ENCODE data around the gene LDB3. TPM values are rescaled to one million over a fixed set of nuclear protein-coding genes. Genes with fewer than 3 reads are reported as not detected.
A peak's percentile ranks its signal among the peaks of the same experiment; 100 is the strongest.

LDB3 gene
- total and polyA plus RNA-seq, 5 donors from 2014 or later = not detected

DNA sequence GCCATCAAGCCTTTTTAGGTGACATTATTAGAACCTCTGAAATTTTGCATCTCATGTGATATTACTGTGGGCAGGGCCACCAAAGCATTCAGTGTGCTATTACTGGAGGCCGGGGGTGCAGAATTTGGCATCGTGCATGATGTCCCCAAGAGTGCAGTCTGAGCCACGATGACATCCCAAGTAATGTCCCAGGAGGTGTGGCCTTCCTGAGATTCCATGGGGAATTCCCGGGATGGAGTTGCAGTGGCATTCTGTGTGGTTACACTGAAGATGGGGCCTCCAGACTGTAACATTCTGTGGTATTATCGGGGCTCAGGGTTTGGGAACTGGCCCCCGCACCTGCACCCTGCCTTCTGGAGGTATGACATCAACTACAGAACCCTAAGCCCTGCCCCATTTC, 9.1 kb downstream of the LDB3 start:
- ATAC-seq (ENCODE audit: low read depth in 2 of 2) = no peak
- no peaks in the 10 kb centered on the region for H3K36me3 Mint-ChIP-seq

GRCh38 chr10:86678999-86679792, 10.9 kb downstream of the LDB3 start:
- no peak for ATAC-seq (ENCODE audit: low read depth in 2 of 2)
- H3K4me3 ChIP-seq (ENCODE audit: low read depth, low read length) = no peak overlapping the region
- Mint-ChIP-seq H3K36me3 (no peaks in the 10 kb centered on the region), H3K9me3 (no peaks in the 10 kb centered on the region), H3K4me3 (no peak overlapping the region), H3K27ac (no peak overlapping the region), H3K27me3 (peaks cover 4% of the 10 kb centered on the region), H3K4me1 (no peaks in the 10 kb centered on the region)
- no peak for DNase-seq
- no peak overlapping the region for H3K27ac ChIP-seq (ENCODE audit: insufficient read depth, low read length, poor library complexity, severe bottlenecking)
- no peaks in the 10 kb centered on the region for H3K9me3 ChIP-seq (ENCODE audit: control insufficient read depth in 2 of 2, low read length in 2 of 2)
- H3K36me3 ChIP-seq (ENCODE audit: control insufficient read depth, insufficient read depth, low read length) = no peaks in the 10 kb centered on the region
- no peaks in the 10 kb centered on the region for H3K4me1 ChIP-seq (ENCODE audit: control insufficient read depth, insufficient read depth, low read length, poor library complexity, severe bottlenecking)
- H3K27me3 ChIP-seq (ENCODE audit: control insufficient read depth, insufficient read depth, low read length) = no peaks in the 10 kb centered on the region

More for the DNA sequence above, 9.1 kb downstream of the LDB3 start:
- H3K4me3 ChIP-seq (ENCODE audit: low read depth, low read length) = no peak overlapping the region
- Mint-ChIP-seq H3K4me3 (no peak overlapping the region), H3K4me1 (no peaks in the 10 kb centered on the region), H3K27ac (no peak overlapping the region), H3K9me3 (no peaks in the 10 kb centered on the region), H3K27me3 (peaks cover 3% of the 10 kb centered on the region)
- H3K27ac ChIP-seq (ENCODE audit: insufficient read depth, low read length, poor library complexity, severe bottlenecking) = no peak overlapping the region
- no peak for DNase-seq
- H3K36me3 ChIP-seq (ENCODE audit: control insufficient read depth, insufficient read depth, low read length) = no peaks in the 10 kb centered on the region
- no peaks in the 10 kb centered on the region for H3K9me3 ChIP-seq (ENCODE audit: control insufficient read depth in 2 of 2, low read length in 2 of 2)
- no peaks in the 10 kb centered on the region for H3K27me3 ChIP-seq (ENCODE audit: control insufficient read depth, insufficient read depth, low read length)
- no peaks in the 10 kb centered on the region for H3K4me1 ChIP-seq (ENCODE audit: control insufficient read depth, insufficient read depth, low read length, poor library complexity, severe bottlenecking)

DNA sequence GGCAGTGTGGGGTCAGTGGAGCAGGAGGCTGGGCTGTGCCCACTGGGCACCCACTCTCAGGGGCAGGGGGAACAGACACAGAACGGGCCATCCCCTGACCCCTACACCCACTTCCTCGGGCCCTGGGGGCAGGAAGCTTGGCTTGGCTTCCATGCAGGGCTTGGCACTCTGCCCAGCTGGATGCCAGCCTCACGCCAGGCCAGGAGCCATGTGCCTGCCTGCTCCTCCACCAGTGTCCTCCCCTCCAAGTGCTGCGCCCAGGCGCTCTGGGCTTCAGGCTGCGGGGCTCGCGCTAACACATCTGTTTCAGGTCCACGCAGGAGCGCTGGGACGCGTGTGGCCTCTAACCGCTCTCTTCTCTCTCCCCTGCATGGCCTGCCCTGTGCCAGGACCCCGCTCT, 12.7 kb downstream of the LDB3 start:
- H3K27ac Mint-ChIP-seq = no peak overlapping the region
- H3K36me3 Mint-ChIP-seq = no peaks in the 10 kb centered on the region
- no peak for DNase-seq
- H3K4me3 Mint-ChIP-seq = no peak overlapping the region
- no peak overlapping the region for H3K4me3 ChIP-seq (ENCODE audit: low read depth, low read length)
- H3K36me3 ChIP-seq (ENCODE audit: control insufficient read depth, insufficient read depth, low read length) = no peaks in the 10 kb centered on the region
- H3K9me3 Mint-ChIP-seq = no peaks in the 10 kb centered on the region
- H3K27me3 ChIP-seq (ENCODE audit: control insufficient read depth, insufficient read depth, low read length) = no peaks in the 10 kb centered on the region
- peaks cover 8% of the 10 kb centered on the region for H3K27me3 Mint-ChIP-seq
- no peaks in the 10 kb centered on the region for H3K4me1 ChIP-seq (ENCODE audit: control insufficient read depth, insufficient read depth, low read length, poor library complexity, severe bottlenecking)
- no peaks in the 10 kb centered on the region for H3K4me1 Mint-ChIP-seq
- H3K27ac ChIP-seq (ENCODE audit: insufficient read depth, low read length, poor library complexity, severe bottlenecking) = no peak overlapping the region
- ATAC-seq (ENCODE audit: low read depth in 2 of 2) = peak in 1 of 2 donors; percentile 16
- H3K9me3 ChIP-seq (ENCODE audit: control insufficient read depth in 2 of 2, low read length in 2 of 2) = no peaks in the 10 kb centered on the region

DNA sequence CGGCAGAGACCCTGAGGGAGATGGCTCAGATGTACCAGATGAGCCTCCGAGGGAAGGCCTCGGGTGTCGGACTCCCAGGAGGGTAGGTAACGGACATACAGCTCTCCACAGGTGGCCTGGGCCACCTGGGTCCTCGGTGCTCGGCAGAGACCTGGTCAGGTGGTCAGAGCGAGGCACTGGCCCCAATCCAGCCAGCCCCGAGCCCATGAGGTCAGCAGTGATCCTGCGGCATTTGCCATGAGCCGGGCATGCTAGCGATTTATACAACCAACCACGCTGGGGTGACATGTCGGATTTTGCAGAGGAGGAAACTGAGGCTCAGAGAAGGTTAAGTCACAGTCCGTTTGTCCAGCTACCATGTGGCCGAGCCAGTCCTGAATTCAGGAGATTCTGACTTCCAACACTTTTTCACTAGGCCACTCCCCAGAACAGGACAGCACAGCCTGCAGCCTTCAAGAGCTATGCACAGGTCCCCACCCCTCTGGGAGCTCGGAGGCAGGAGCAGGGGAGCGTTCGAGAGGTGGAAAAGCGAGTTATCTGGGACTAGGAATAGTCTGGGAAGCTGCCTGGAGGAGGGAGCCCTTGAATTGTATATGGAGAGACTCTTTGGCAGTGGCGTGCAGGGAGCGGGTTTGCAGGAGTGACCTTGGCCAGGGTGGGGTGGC, 13.5 kb downstream of the LDB3 start:
- Histone ChIP-seq H3K27ac (ENCODE audit: insufficient read depth, low read length, poor library complexity, severe bottlenecking) (no peak overlapping the region), H3K9me3 (ENCODE audit: control insufficient read depth in 2 of 2, low read length in 2 of 2) (no peaks in the 10 kb centered on the region), H3K4me3 (ENCODE audit: low read depth, low read length) (no peak overlapping the region), H3K4me1 (ENCODE audit: control insufficient read depth, insufficient read depth, low read length, poor library complexity, severe bottlenecking) (no peaks in the 10 kb centered on the region), H3K36me3 (ENCODE audit: control insufficient read depth, insufficient read depth, low read length) (no peaks in the 10 kb centered on the region), H3K27me3 (ENCODE audit: control insufficient read depth, insufficient read depth, low read length) (no peaks in the 10 kb centered on the region)
- DNase-seq (no peak), ATAC-seq (ENCODE audit: low read depth in 2 of 2) (no peak)
- H3K4me3 Mint-ChIP-seq = no peak overlapping the region
- no peaks in the 10 kb centered on the region for H3K36me3 Mint-ChIP-seq
- H3K27me3 Mint-ChIP-seq = peaks cover 8% of the 10 kb centered on the region
- H3K27ac Mint-ChIP-seq = no peak overlapping the region
- no peaks in the 10 kb centered on the region for H3K4me1 Mint-ChIP-seq
- no peaks in the 10 kb centered on the region for H3K9me3 Mint-ChIP-seq

GRCh38 chr10:86682675-86683074, 14.4 kb downstream of the LDB3 start:
- Histone ChIP-seq H3K4me3 (ENCODE audit: low read depth, low read length) (no peak overlapping the region), H3K9me3 (ENCODE audit: control insufficient read depth in 2 of 2, low read length in 2 of 2) (no peaks in the 10 kb centered on the region), H3K27ac (ENCODE audit: insufficient read depth, low read length, poor library complexity, severe bottlenecking) (no peak overlapping the region), H3K4me1 (ENCODE audit: control insufficient read depth, insufficient read depth, low read length, poor library complexity, severe bottlenecking) (no peaks in the 10 kb centered on the region), H3K27me3 (ENCODE audit: control insufficient read depth, insufficient read depth, low read length) (no peaks in the 10 kb centered on the region), H3K36me3 (ENCODE audit: control insufficient read depth, insufficient read depth, low read length) (no peaks in the 10 kb centered on the region)
- H3K9me3 Mint-ChIP-seq = no peaks in the 10 kb centered on the region
- no peak overlapping the region for H3K4me3 Mint-ChIP-seq
- DNase-seq (no peak), ATAC-seq (ENCODE audit: low read depth in 2 of 2) (no peak)
- H3K27me3 Mint-ChIP-seq = peaks cover 8% of the 10 kb centered on the region
- H3K4me1 Mint-ChIP-seq = no peaks in the 10 kb centered on the region
- H3K36me3 Mint-ChIP-seq = no peaks in the 10 kb centered on the region
- no peak overlapping the region for H3K27ac Mint-ChIP-seq

GRCh38 chr10:86684331-86685097, 16.2 kb downstream of the LDB3 start:
- peaks cover 8% of the 10 kb centered on the region for H3K27me3 Mint-ChIP-seq

DNA sequence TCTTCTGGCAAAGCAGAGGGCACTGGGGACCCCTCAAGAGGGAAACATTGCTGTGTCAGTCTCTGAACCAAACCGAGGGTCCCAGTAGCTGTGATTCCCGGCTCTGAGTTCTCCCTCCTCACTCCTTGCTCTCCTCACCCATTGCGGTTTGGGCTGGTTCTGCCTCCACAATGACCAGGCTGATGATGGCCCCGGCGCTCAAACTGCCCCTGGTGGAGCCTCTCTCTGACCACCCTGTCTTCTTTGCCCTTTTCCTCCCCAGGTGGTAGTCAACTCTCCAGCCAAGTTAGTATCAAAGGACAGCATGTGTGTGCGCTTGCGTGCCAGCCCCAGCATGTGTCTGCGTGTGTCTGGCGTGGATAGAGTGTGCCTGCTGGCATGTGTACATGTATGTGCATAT, 17.1 kb downstream of the LDB3 start:
- Histone ChIP-seq H3K27me3 (ENCODE audit: control insufficient read depth, insufficient read depth, low read length) (no peaks in the 10 kb centered on the region), H3K36me3 (ENCODE audit: control insufficient read depth, insufficient read depth, low read length) (no peaks in the 10 kb centered on the region), H3K9me3 (ENCODE audit: control insufficient read depth in 2 of 2, low read length in 2 of 2) (no peaks in the 10 kb centered on the region), H3K4me3 (ENCODE audit: low read depth, low read length) (no peak overlapping the region), H3K4me1 (ENCODE audit: control insufficient read depth, insufficient read depth, low read length, poor library complexity, severe bottlenecking) (no peaks in the 10 kb centered on the region), H3K27ac (ENCODE audit: insufficient read depth, low read length, poor library complexity, severe bottlenecking) (no peak overlapping the region)
- no peak overlapping the region for H3K4me3 Mint-ChIP-seq
- peaks cover 8% of the 10 kb centered on the region for H3K27me3 Mint-ChIP-seq
- ATAC-seq (ENCODE audit: low read depth in 2 of 2) (no peak), DNase-seq (no peak)
- no peaks in the 10 kb centered on the region for H3K36me3 Mint-ChIP-seq
- H3K9me3 Mint-ChIP-seq = no peaks in the 10 kb centered on the region
- H3K4me1 Mint-ChIP-seq = peaks cover 0 to 11% (median 3%) of the 10 kb centered on the region in 4 donors
- no peak overlapping the region for H3K27ac Mint-ChIP-seq

More at GRCh38 chr10:86684331-86685097, 16.2 kb downstream of the LDB3 start:
- Histone ChIP-seq H3K4me1 (ENCODE audit: control insufficient read depth, insufficient read depth, low read length, poor library complexity, severe bottlenecking) (no peaks in the 10 kb centered on the region), H3K4me3 (ENCODE audit: low read depth, low read length) (no peak overlapping the region), H3K9me3 (ENCODE audit: control insufficient read depth in 2 of 2, low read length in 2 of 2) (no peaks in the 10 kb centered on the region), H3K27ac (ENCODE audit: insufficient read depth, low read length, poor library complexity, severe bottlenecking) (no peak overlapping the region), H3K36me3 (ENCODE audit: control insufficient read depth, insufficient read depth, low read length) (no peaks in the 10 kb centered on the region), H3K27me3 (ENCODE audit: control insufficient read depth, insufficient read depth, low read length) (no peaks in the 10 kb centered on the region)
- DNase-seq = no peak
- Mint-ChIP-seq H3K4me3 (no peak overlapping the region), H3K4me1 (peaks cover 0 to 11% (median 3%) of the 10 kb centered on the region in 4 donors), H3K36me3 (no peaks in the 10 kb centered on the region), H3K27ac (no peak overlapping the region), H3K9me3 (no peaks in the 10 kb centered on the region)
- ATAC-seq (ENCODE audit: low read depth in 2 of 2) = no peak
